Mesenchymal stem cell (in vitro differentiated cells and primary cell): Measurements from ENCODE around the gene LMBR1.

ENCODE experiments used
- DNase-seq: peaks from one replicate; pipeline ENCODE4 v3.0.0-alpha.2; 2013
- H2AFZ ChIP-seq: one replicate; pipeline ENCODE4 v1.6.1; 2013; ENCODE audit warnings: low read depth, mild to moderate bottlenecking, control low read depth, inconsistent platforms, low read length, moderate library complexity
- H2AK5ac ChIP-seq: 2 replicates; pipeline ENCODE4 v1.6.1; 2013; ENCODE audit warnings: low read length, moderate library complexity, mild to moderate bottlenecking, inconsistent platforms; ENCODE audit not compliant: severe bottlenecking
- H2BK120ac ChIP-seq: one replicate; pipeline ENCODE4 v1.6.1; 2013; ENCODE audit warnings: low read depth, mild to moderate bottlenecking, inconsistent platforms, low read length, moderate library complexity
- H2BK12ac ChIP-seq, 2 experiments: one replicate each; pipeline ENCODE4 v1.6.1; 2013; ENCODE audit warnings: inconsistent platforms in 2 of 2, low read length in 2 of 2, mild to moderate bottlenecking in 2 of 2, moderate library complexity in 2 of 2, control low read depth in 1 of 2
- H2BK15ac ChIP-seq: one replicate; pipeline ENCODE4 v1.6.1; 2013; ENCODE audit warnings: mild to moderate bottlenecking, low read depth, inconsistent platforms; ENCODE audit not compliant: poor library complexity, severe bottlenecking
- H2BK5ac ChIP-seq: 2 replicates; pipeline ENCODE4 v1.6.1; 2013; ENCODE audit warnings: low read depth, mild to moderate bottlenecking, low read length, control low read depth, inconsistent platforms; ENCODE audit not compliant: poor library complexity, severe bottlenecking
- H3K14ac ChIP-seq, 2 experiments: one replicate each; pipeline ENCODE4 v1.6.1; 2013; ENCODE audit warnings: inconsistent platforms in 2 of 2, low read length in 2 of 2, control low read depth in 1 of 2, mild to moderate bottlenecking in 1 of 2, moderate library complexity in 1 of 2
- H3K18ac ChIP-seq, 2 experiments: one replicate each; pipeline ENCODE4 v1.6.1; 2013; ENCODE audit warnings: inconsistent platforms in 2 of 2, low read length in 2 of 2, control low read depth in 1 of 2, low read depth in 1 of 2, mild to moderate bottlenecking in 1 of 2
- H3K23ac ChIP-seq, 2 experiments: one replicate each; pipeline ENCODE4 v1.6.1; 2013; ENCODE audit warnings: inconsistent platforms in 2 of 2, low read length in 2 of 2, mild to moderate bottlenecking in 2 of 2, moderate library complexity in 2 of 2, control low read depth in 1 of 2
- H3K27ac ChIP-seq: 2 replicates; pipeline ENCODE4 v1.5.1; 2013; ENCODE audit warnings: mild to moderate bottlenecking, moderate library complexity, low read length, control low read depth, inconsistent platforms; ENCODE audit not compliant: poor library complexity, severe bottlenecking
- H3K27me3 ChIP-seq, 2 experiments: 2 replicates each; pipeline versions ENCODE4 v1.6.1 to v1.7.0; 2013; ENCODE audit warnings: low read length in 2 of 2, mild to moderate bottlenecking in 2 of 2, moderate library complexity in 2 of 2, control low read depth in 1 of 2, inconsistent platforms in 1 of 2; ENCODE audit not compliant: control insufficient read depth in 1 of 2, insufficient read depth in 1 of 2
- H3K36me3 ChIP-seq, 2 experiments: 2 replicates each; pipeline versions ENCODE4 v1.6.1 to v1.7.0; 2013; ENCODE audit warnings: low read length in 2 of 2, control low read depth in 1 of 2, inconsistent platforms in 1 of 2, low read depth in 1 of 2, mild to moderate bottlenecking in 1 of 2; ENCODE audit not compliant: insufficient read depth in 2 of 2, control insufficient read depth in 1 of 2
- H3K4ac ChIP-seq, 2 experiments: one replicate each; pipeline ENCODE4 v1.6.1; 2013; ENCODE audit warnings: inconsistent platforms in 2 of 2, low read length in 2 of 2, mild to moderate bottlenecking in 2 of 2, moderate library complexity in 2 of 2, control low read depth in 1 of 2, low read depth in 1 of 2
- H3K4me1 ChIP-seq: 2 replicates; pipeline ENCODE4 v1.6.1; 2013; ENCODE audit warnings: low read depth, low read length, control low read depth; ENCODE audit not compliant: control insufficient read depth, insufficient read depth
- H3K4me2 ChIP-seq: 2 replicates; pipeline ENCODE4 v1.6.1; 2013; ENCODE audit warnings: low read length, mild to moderate bottlenecking, inconsistent platforms; ENCODE audit not compliant: poor library complexity, severe bottlenecking
- H3K4me3 ChIP-seq, 2 experiments: 2 replicates each; pipeline versions ENCODE4 v1.5.1 to v1.7.0; 2013; ENCODE audit warnings: low read length in 2 of 2, mild to moderate bottlenecking in 2 of 2, control low read depth in 1 of 2, low read depth in 1 of 2; ENCODE audit not compliant: insufficient read depth in 1 of 2
- H3K79me1 ChIP-seq: replicated peaks from 2 replicates; pipeline ENCODE4 v1.6.1; 2013; ENCODE audit warnings: mild to moderate bottlenecking, control low read depth, low read length, inconsistent platforms; ENCODE audit not compliant: poor library complexity, severe bottlenecking
- H3K9ac ChIP-seq: 2 replicates; pipeline ENCODE4 v1.7.0; 2013; ENCODE audit warnings: mild to moderate bottlenecking, low read length, moderate library complexity
- H3K9me3 ChIP-seq: 2 replicates; pipeline ENCODE4 v1.7.0; 2013; ENCODE audit warnings: mild to moderate bottlenecking, low read length; ENCODE audit not compliant: control insufficient read depth
- H4K8ac ChIP-seq: one replicate; pipeline ENCODE4 v1.6.1; 2013; ENCODE audit warnings: inconsistent platforms, mild to moderate bottlenecking, low read length, moderate library complexity
- H4K91ac ChIP-seq: one replicate; pipeline ENCODE4 v1.6.1; 2013; ENCODE audit warnings: mild to moderate bottlenecking, low read length, inconsistent platforms
- WGBS: methylation state at CpG from one replicate; pipeline ENCODE4 v1.1.7; 2013; ENCODE audit warnings: mixed read lengths; 5-methylcytosine and 5-hydroxymethylcytosine counted together

The LMBR1 gene

GRCh38 chr7:156640949-156641485 lies 252.0 kb downstream of the LMBR1 start:
- Histone ChIP-seq H2AFZ (peak overlapping the region; percentile 72), H4K91ac (peak overlapping the region; percentile 93), H3K4me1 (peaks cover 9% of the 10 kb centered on the region), H3K79me1 (peaks cover 16% of the 10 kb centered on the region), H3K4me2 (peak overlapping the region; percentile 77), H3K14ac (peak overlapping the region in 1 of 2 experiments; percentile 71), H3K4ac (peak overlapping the region; percentile 77 to 90), H3K9ac (peak overlapping the region; percentile 95), H3K18ac (peak overlapping the region; percentile 94 to 98), H4K8ac (peak overlapping the region; percentile 91), H3K9me3 (no peaks in the 10 kb centered on the region), H3K23ac (peak overlapping the region; percentile 29 to 61), H2BK120ac (peak overlapping the region; percentile 86), H3K27me3 (no peaks in the 10 kb centered on the region), H3K36me3 (no peaks in the 10 kb centered on the region), H3K27ac (no peak overlapping the region), H2BK15ac (no peak overlapping the region), H3K4me3 (peak overlapping the region; percentile 86 to 91), H2BK5ac (peak overlapping the region; percentile 79), H2BK12ac (no peak overlapping the region), H2AK5ac (no peak overlapping the region)
- DNase-seq, result no peak
- WGBS, result 9% methylated on average over 30 of the region's 30 CpGs

GRCh38 chr7:156640257-156640948 lies 252.6 kb downstream of the LMBR1 start, which contains the start of gene RNF32:
Gene RNF32 (plus strand): TSS chr7:156640774. CDS start chr7:156643878, 3,104 bp downstream.
- H3K23ac ChIP-seq, result peak within 1 kb of the TSS; percentile 29 to 61
- H2BK15ac ChIP-seq, result peak within 1 kb of the TSS; percentile 73
- no peak within 1 kb of the TSS for H3K27ac ChIP-seq
- peak within 1 kb of the TSS; percentile 86 for H2BK120ac ChIP-seq
- H3K4me2 ChIP-seq, result peak within 1 kb of the TSS; percentile 89
- no peaks in the 10 kb centered on the region for H3K36me3 ChIP-seq
- H4K91ac ChIP-seq, result peak within 1 kb of the TSS; percentile 93
- peaks cover 16% of the 10 kb centered on the region for H3K79me1 ChIP-seq
- H3K4me1 ChIP-seq, result peaks cover 9% of the 10 kb centered on the region
- WGBS, result 5% methylated on average over 82 of the region's 85 CpGs
- peak within 1 kb of the TSS; percentile 99 for H4K8ac ChIP-seq
- DNase-seq, result peak; percentile 86
- H2AK5ac ChIP-seq, result no peak within 1 kb of the TSS
- H3K9ac ChIP-seq, result peak within 1 kb of the TSS; percentile 95
- peak within 1 kb of the TSS; percentile 86 to 91 for H3K4me3 ChIP-seq
- H3K9me3 ChIP-seq, result no peaks in the 10 kb centered on the region
- peak within 1 kb of the TSS; percentile 94 to 98 for H3K18ac ChIP-seq
- H2BK5ac ChIP-seq, result peak within 1 kb of the TSS; percentile 79
- H3K4ac ChIP-seq, result peak within 1 kb of the TSS; percentile 88 to 90
- H3K27me3 ChIP-seq, result no peaks in the 10 kb centered on the region
- peak within 1 kb of the TSS in 1 of 2 experiments; percentile 22 for H2BK12ac ChIP-seq
- H2AFZ ChIP-seq, result peak within 1 kb of the TSS; percentile 95
- peak within 1 kb of the TSS in 1 of 2 experiments; percentile 71 for H3K14ac ChIP-seq

- Histone ChIP-seq H3K36me3 (no peaks in the 10 kb centered on the region), H3K27me3 (no peaks in the 10 kb centered on the region), H4K91ac (peak overlapping the region; percentile 21), H2AFZ (peak overlapping the region; percentile 95), H3K4me1 (peaks cover 9% of the 10 kb centered on the region), H3K18ac (peak overlapping the region; percentile 68 to 84), H2BK12ac (peak overlapping the region in 1 of 2 experiments; percentile 22), H3K27ac (no peak overlapping the region), H3K14ac (peak overlapping the region in 1 of 2 experiments; percentile 6), H3K9ac (peak overlapping the region; percentile 75), H2BK120ac (no peak overlapping the region), H3K9me3 (no peaks in the 10 kb centered on the region), H2AK5ac (no peak overlapping the region), H3K4ac (peak overlapping the region; percentile 81 to 88), H3K4me3 (peak overlapping the region; percentile 86 to 91), H3K4me2 (peak overlapping the region; percentile 89), H3K79me1 (peaks cover 16% of the 10 kb centered on the region), H3K23ac (peak overlapping the region in 1 of 2 experiments; percentile 19), H2BK5ac (no peak overlapping the region), H2BK15ac (no peak overlapping the region), H4K8ac (peak overlapping the region; percentile 99)
- 88% methylated on average over 52 of the region's 52 CpGs for WGBS
- no peak for DNase-seq
Observed at GRCh38 chr7:156639426-156640256, 253.3 kb downstream of the LMBR1 start.
